Measurements from ENCODE around the gene OR5AU1. TPM values are rescaled to one million over a fixed set of nuclear protein-coding genes. Genes with fewer than 3 reads are reported as not detected.

The OR5AU1 gene
- total RNA-seq, 1 experiment from 2014 or later: not detected

DNA sequence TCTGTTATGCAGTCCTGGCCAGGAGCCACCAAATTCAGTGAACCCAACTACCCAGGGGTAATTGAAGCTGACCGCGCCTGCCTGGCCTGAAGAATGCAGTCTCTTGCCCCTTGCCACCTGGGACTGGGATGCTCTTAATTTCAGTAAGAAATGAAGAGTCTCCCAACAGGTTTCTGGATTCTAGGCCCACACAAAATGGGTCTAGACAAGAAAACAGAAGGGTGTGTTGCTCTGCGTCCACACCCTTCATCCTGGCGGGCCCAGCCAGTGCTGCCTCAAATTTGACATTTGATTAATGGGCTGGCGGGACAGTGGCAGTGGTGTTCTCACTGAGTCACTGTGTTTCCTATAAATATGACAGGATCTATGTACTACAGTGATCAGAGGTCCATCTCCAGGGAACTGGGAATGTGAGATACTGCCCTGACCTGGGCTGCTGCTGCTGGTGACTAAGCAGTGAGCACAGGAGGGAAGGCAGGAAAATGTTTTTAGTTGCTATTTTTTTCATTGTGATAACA, 48.5 kb downstream of the OR5AU1 start:
- no peak for DNase-seq (ENCODE audit: low read depth)

GRCh38 chr14:21106498-21107282, 49.2 kb downstream of the OR5AU1 start:
- DNase-seq (ENCODE audit: low read depth): peak; percentile 73

DNA sequence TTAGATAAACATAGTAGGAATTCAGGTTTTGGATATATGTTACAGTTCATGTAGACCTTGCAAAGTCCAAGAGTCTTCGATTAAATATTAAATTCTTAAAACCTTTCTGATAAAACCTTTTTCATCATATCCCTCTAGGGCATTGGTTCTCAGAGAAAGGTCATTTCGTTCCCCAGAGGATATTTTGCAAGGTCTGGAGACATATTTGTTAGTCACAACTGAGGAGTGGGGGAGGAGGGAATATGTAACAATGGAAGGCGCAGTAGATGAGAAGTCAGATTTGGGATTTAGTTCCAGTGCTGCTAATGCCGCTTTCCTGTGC, 49.7 kb downstream of the OR5AU1 start:
- no peak for DNase-seq (ENCODE audit: low read depth)

DNA sequence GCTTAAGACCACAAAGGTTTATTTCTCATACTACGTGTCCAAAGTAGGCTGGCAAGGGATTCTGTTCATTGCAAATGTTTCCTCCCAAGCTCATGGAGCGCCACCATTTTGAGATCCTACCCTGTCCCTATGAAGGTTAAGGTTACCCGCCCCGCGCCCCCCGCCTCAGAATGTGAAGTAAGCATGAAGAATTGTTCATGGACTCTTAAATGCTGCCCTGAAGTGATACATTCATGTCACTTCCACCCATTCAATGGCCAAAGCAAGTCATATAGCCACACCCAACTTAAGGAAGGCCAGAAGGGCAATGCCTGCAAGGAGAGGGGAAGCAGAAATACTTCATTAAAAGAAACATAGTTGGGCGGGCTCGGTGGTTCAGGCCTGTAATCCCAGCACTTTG, 50.8 kb downstream of the OR5AU1 start:
- DNase-seq (ENCODE audit: low read depth): no peak

Other genes starting within 250 kb of the OR5AU1 start
- not detected in 2 replicates for gene RNASE2, start 200.6 kb downstream of the OR5AU1 start, total RNA-seq (2014; rRNA removed; shearing (Covaris generic))
- gene METTL17, start 166.1 kb downstream of the OR5AU1 start, total RNA-seq (2014; rRNA removed; shearing (Covaris generic)): 52.9 and 72.0 TPM in 2 replicates
- 0.12 TPM in 1 of 2 replicates, not detected in the other for gene SLC39A2, start 156.8 kb downstream of the OR5AU1 start, total RNA-seq (2014; rRNA removed; shearing (Covaris generic))
- 0.96 and 2.1 TPM in 2 replicates for gene NDRG2, start 131.0 kb downstream of the OR5AU1 start, total RNA-seq (2014; rRNA removed; shearing (Covaris generic))
- gene TPPP2, start 125.8 kb downstream of the OR5AU1 start, total RNA-seq (2014; rRNA removed; shearing (Covaris generic)): not detected in 2 replicates
- gene RNASE13, start 121.3 kb downstream of the OR5AU1 start, total RNA-seq (2014; rRNA removed; shearing (Covaris generic)): not detected in 2 replicates
- gene RNASE7, start 113.7 kb downstream of the OR5AU1 start, total RNA-seq (2014; rRNA removed; shearing (Covaris generic)): not detected in 2 replicates
- gene RNASE8, start 98.2 kb downstream of the OR5AU1 start, total RNA-seq (2014; rRNA removed; shearing (Covaris generic)): not detected in 2 replicates
- gene ARHGEF40, start 85.8 kb downstream of the OR5AU1 start, total RNA-seq (2014; rRNA removed; shearing (Covaris generic)): 26.0 and 38.4 TPM in 2 replicates
- gene ZNF219, start 57.4 kb downstream of the OR5AU1 start, total RNA-seq (2014; rRNA removed; shearing (Covaris generic)): 2.9 and 4.2 TPM in 2 replicates
- gene TMEM253, start 55.0 kb downstream of the OR5AU1 start, total RNA-seq (2014; rRNA removed; shearing (Covaris generic)): not detected in 2 replicates
- gene HNRNPC, start 113.4 kb upstream of the OR5AU1 start, total RNA-seq (2014; rRNA removed; shearing (Covaris generic)): 559 and 723 TPM in 2 replicates
- 0.12 TPM in 1 of 2 replicates, not detected in the other for gene RPGRIP1, start 124.0 kb upstream of the OR5AU1 start, total RNA-seq (2014; rRNA removed; shearing (Covaris generic))
- gene SUPT16H, start 228.0 kb upstream of the OR5AU1 start, total RNA-seq (2014; rRNA removed; shearing (Covaris generic)): 68.8 and 69.0 TPM in 2 replicates

All from RPMI7951 (cell line).